GM18519 (cell line): Measurements from ENCODE around the gene CDH4.

Source experiments
- ATAC-seq: cut with Tn5 transposase; IDR thresholded peaks from one replicate; pipeline ENCODE4 v1.9.1; 2021; ENCODE audit warnings: mild to moderate bottlenecking, moderate library complexity; ENCODE audit not compliant: unreplicated experiment, low FRiP score

Gene CDH4

DNA sequence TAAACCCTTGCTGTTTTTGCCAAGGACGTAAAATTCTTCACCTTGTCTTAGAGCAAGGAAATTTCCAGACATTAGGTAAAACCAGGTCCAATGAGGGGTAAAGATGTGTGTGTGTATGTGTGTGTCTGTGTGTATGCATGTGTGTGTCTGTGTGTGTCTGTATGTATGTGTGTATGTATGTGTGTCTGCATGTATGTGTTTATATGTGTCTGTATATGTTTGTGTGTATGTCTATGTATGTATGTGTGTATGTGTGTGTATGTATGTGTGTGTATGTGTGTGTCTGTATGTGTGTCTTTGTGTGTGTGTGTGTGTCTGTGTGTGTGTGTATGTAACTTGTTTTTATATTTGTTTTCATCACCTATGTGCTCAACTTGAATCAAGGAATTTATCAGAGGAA is 439.9 kb downstream of the CDH4 start:
- ATAC-seq, result no peak

DNA sequence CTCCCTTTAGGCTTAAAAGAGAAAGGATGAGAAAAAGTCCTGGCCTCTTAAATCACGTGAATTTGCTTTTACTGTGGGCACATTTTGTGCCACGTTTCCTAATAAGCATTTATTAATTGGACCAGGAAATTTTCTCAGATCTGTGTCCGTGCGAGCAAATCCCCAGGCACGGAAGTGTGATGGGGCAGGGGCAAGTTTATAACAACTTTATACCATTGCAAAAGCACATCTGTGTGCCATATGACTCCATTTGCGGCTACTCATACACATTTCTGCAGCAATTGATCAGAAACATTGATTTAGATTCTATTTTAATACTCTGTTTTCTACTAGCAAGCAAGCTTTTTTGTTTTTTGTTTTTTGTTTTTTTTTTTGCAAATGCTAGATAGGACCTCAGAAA is 440.4 kb downstream of the CDH4 start:
- ATAC-seq, result no peak

DNA sequence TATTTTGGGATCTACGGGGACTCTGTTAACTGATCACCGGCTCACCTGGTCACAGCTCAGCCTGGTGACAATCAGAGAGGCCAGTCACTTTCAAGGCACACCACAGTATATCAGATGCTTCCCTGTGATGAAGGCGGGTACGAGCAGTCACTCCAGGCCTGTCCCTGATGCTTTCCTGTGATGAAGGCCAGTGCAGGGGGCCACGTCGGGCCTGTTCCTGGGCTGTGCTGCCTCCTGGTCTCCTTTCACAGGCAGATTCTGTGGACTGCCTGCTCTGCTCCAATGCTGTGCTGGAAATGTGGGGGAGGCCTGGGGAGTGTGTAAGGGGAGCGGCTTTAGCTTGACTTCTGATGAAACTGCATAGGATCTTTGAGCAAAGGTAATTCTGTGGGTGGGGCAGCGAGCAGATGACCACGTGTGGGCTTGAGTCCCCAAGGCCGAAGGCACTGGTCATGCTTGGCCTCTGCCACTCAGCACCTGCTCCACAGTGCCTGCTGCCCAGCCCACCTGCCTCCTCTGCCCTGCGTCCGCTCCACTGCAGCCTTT is 441.1 kb downstream of the CDH4 start:
- no peak for ATAC-seq

DNA sequence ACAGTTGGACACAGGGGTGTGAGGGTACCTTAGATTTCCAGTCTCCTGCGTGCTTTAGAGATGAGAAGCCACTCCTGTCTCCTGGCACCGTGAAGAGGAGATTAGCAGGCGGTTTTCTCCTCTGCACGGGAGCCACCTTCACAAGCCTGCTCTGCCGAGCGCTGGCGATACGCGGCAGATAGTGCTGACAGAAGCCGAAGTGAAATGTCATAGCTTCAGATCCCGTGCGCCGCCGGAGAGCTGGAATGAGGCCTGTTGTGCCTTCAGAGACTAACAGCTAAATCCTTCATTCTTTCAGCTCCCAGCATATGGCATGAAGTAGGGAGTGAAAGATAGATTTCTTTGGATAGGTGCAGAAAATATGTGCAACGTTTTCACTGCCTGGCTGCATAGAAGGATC is 442.6 kb downstream of the CDH4 start:
- no peak for ATAC-seq

DNA sequence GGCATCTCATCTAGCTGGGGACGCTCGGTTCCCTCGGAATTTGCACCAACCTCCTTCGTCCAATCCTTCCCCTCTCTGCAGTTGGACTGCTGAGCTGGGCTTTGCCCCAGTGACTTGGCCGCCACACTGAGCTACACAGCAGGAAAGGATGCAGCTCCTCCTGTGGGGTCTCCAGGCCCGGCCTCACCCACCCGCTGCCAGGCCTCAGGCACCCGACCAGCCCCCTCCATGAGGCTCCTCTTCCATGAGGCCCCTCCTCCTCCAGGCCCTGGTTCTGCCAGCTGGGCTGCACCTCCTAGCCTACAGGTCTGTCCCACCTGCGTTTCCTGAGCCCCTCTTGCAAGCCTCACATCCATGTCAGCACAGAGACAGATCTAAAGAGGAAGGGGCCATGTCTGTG is 443.7 kb downstream of the CDH4 start:
- ATAC-seq, result no peak

DNA sequence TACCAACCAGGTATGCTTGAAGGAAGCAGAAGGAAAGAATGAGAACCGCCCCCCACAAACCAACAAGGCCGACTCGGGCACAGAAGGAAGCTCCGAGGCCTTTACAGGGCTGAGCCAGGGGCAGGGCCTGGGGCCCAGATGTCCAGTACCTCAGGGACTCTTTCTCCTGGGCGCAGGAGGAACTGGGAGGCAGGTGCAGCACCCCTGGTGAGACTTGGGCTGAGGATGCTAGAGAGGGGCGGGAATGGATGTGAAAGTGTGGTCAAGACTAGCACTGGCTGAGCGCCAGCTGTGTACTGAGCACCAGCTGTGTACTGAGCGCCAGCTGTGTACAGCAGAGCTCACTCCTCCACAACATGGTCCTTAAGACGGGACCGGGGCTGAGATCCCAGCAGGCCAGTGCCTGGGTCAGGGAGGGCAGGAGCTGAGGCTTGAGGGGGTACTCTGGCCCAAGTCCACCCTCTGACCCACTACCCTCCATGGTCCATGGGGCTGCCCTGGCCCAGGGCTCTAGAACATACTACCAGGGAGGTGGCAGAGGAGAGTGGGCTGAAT is 444.2 kb downstream of the CDH4 start:
- no peak for ATAC-seq

DNA sequence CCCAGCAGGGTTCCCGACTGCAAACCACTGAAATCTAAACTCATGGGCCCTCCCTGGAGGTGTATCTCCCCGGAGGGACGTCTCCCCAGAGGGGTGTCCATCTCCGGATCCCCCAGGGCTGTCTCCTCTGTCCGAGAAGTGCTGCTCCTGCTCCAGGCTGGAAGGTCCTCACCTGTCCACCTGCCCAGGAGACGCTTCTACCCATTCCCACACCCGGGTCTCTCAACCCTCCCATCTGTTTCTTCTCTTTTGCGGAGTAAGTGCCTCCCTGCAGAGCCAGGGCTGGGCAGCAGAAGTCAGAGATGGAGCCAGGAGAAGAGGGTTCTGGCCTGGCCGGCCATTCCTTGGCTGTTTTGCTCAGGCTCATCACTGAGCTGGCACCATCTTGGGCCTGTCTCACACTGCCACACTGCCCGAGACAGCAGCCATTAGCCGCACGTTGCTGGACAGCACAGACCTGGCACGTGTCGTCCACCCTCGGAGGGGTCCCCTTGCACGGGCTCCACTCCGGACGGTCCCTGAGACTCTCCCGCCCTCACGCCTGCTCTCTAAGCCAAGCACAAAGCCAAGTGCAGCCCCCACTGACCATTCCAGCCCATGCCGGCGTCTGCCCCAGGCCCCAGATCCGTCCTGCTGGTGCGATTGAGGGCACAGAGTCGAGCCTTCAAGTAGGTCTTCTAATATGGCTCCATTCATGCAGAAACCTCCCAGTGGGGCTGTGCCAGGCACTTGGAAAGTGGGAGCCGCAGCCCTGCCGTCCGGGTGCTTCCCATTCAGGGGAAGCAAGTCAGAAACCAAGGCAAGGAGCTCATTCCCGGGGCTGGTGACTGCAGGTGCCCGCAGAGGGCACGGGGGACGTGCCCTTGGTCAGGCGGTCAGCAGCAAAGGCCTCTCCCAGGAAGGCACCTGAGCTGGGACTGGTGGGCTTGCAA is 445.9 kb downstream of the CDH4 start:
- ATAC-seq, result no peak

DNA sequence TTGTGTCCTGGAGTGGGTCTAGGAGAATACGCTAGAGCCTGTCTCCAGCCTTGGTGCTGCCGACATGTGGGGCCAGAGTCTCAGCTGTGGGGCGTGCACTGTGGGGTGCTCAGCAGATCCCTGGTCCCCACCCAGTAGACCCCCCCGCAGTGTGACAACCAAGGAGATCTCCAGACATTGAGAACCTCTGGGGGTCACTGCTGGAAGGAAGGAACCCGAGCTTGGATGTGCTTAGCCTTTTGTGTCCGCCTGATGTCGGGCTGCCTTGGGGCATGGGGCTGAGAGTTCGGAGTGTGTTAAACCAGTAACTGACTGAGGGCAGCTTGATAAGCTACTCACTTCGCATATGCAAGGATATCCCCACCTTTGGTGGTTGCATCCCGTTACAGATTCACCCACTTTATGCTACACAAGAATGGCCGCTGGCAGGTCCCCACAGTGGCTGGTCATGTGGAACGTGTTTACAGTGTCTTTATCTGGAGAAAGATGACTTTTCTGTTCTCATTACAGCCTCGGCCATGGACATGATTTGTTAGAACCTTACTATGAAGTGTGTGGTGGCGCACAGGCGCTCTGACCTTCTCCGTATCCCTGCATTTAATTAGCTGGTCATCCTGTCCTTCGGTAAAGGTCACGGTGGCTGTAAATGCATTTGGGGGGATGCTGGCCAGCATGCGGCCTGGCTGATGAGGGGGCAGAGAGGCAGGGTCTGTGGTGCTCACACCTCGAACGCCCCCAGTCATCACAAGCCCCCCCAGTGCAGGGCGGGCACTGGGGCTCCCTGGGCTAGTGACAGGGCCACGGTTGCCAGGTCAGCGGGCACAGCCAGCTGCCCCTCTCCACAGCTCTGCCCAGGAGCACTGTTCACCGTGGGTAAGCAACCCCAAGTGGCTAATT is 446.8 kb downstream of the CDH4 start:
- ATAC-seq, result no peak

DNA sequence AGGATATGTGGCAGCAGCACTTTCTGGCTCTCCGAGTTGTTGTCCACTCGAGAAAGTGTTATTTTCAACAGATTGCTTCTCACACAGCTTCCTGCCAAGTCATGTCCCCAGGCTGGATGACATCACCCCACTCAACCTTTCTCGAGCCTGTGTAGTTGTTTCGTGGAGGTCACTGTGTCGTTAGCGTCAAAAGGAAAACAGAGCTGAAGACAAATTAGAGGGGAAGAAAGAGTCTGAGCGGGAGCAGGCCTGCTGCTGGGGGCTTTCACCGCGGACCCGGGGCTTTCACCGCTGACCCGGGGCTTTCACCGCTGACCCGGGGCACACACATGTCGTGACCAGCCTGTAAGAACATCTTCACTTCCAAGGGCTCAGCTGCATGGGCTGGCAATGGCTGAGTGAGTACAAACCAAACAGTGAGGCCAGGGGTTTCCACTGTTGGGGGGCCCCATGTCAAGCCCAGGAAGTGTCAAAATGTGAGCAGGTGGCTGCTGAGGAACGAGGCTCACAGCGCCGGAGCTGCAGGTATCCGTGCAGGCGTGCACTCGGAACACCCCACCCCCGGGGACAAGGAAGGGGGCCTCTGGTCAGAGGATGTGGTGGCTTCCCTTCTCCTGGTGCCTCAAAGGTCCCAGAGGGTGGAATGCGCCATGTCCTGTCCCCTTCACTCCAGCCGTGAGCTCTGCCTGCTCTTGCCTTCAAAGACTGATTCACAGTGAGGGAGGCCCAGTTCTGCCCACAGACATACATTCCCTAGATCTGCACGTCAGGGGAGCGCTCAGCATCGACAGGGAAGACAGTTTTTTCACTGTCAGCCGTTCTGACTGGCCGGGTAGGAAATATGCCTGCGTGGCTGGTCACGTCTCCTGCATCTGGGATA is 447.7 kb downstream of the CDH4 start:
- no peak for ATAC-seq

DNA sequence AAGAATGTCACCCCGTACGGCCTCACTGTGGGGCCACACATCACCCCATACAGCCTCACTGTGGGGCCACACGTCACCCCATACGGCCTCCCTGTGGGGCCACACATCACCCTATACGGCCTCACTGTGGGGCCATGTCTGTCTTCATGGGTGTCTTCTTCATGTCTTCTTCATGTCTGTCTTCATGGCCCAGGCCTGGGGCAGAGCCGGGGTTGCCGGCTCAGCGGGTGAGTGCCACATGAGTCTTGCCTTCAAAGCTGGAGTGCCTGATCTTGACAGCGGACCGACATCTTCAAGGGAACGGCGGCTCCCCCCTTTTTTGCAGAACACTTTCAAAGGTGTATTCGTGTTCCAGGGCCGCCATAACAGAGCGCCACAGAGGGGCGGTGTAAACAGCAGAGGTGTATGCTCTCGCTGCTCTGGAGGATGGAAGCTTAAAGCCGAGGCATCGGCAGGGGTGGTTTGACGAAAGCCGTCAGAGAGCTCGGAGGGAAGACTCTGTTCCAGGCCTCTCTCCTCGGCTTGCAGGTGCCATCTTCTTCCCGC is 448.6 kb downstream of the CDH4 start:
- ATAC-seq, result no peak

DNA sequence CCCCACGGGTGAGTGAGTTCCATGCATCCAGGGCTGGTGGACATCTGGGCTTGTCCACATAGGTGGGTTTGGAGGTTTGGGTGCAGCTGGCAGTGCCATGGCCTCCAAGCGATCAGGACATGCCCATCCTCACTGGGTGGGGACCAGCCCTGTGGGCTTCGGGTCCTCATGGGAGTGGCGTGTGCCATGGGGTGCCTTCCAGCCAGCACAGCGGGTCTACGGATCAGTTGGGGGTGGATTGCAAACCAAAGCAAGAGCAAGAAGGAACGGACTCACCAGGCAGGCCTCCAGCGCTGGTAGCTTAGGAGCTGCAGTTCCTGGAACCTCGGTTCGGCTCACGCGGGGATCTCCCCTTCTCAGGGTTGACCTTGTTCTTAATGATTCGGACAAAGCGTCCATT is 449.3 kb downstream of the CDH4 start:
- ATAC-seq, result no peak

DNA sequence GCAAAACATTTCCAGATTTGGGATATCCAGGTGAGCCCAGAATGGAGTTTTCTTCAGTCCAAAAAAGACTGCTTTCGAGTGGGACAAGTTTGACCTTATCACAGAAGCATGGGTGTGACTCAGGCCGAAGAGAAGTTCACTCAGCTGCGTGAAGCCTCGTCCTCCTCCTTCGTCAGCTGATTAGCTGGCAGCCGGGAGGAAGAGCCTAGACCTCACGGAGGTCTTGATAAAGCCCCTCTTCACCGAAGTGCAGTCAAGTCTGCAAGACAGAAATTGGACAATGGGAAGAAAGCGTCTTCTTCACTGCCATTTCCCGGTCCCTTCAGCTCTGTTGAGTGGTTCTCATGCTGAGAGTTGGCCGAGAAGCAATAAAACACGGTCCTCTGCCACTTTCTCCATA is 449.7 kb downstream of the CDH4 start:
- ATAC-seq, result no peak

DNA sequence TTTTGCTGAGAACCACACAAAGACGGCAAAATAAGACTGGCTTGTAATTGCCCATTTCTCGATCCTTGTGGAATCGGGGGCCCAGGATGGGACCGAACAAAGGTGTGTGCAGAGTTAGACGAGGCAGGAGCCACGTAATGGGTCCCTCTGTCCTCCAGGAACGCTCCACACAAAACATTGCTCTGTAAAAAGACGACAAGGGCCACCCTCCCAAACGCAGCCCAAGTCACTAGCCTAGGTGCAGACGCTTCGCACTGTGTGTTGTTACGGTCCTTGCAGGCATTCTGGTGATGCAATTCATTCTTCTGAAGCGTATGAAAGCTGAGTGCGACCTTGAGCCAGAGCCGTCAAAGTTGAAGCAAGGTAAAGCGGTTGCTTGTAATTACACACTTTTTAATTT is 450.2 kb downstream of the CDH4 start:
- no peak for ATAC-seq

DNA sequence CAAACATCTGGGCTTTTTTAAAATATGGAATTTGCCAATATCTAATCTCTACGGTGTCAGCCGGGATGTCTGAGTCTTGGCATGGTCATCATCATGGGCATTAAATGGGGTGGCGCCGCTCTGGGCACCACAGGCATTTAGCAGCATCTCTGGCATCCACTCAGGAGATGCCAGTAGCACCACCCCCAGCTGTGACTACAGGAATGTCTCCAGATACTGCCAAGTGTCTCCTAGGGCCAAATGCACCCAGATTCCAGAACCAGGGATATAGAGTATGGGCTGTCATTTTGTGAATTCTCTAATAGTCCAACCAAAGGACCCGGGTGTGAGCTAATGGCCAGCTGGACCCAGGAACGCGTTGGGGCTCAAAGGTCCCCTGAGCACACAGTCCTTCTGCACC is 452.6 kb downstream of the CDH4 start:
- no peak for ATAC-seq

DNA sequence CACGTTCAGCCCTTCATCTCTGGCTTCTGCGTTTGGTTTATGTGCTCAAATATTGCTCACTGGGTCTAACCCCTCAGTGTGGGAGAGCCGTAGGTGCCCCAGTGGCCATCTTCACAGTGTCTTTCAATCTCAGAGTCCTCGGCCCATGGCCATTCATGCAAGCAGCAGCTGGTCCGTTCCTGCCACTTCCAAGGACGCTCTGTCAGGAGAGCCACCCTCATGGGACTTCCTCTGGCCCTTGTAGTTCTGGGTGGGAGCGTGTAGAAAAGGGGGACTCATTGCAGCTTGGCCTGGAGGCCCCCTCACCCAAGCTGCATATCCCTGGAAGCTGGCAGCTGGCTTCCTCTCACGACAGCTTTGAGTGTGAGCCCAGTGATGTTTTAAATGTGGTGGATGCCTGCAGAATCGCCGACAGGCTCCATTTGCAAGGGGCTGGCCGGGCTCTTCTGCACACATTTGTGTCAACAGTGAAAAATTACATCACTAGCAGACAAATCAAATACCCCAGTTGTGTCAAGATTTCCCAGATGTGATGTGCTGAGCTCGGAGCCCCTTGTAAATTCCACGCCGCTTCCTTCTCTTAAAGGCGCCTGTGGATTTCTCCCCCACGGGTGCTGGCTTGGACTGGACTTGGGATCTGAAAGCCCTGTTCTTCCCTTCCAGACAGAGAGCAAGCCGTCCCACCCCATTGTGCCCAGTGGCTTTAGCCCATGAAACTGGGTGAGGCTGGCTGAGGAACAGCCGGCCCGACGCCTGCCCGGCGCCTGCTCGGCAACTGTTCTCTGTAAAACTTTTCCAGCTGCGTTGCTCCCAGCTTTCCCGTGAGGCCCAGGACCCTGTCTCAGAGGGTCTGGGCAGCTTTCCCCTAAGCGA is 453.6 kb downstream of the CDH4 start:
- ATAC-seq, result no peak

DNA sequence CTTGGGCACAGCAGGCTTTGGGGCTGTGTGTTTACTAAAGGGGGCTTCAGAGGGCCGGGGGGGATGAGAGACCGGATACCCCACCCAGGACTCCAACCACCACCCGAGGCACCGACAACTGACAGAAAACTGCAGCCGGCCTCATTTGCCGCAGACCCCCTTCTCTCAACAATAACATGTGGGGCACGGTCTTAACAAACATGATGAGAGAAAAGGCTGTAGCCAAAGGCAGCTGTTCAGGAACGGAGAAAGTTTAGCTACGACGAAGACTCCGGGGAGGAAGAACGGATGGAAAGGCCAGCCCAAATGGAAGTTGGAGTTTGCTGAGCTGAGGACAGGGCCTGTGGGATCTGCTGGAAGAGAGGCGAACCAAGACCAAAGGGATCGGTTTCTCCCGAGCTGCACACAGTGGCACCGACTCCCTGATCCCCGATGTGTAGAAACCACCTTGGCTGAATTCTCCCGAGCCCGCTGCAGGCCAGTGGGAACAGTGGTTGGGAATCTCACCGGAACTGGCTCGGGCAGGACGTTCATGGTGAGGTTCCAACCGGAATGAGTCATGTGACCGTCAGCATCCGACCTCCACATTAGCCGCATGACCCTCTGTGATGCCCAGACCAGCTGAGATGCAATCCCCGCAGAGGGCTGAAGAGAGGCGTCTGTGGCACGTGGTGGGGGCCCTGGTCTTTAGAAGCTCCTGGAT is 454.3 kb downstream of the CDH4 start:
- ATAC-seq, result no peak

DNA sequence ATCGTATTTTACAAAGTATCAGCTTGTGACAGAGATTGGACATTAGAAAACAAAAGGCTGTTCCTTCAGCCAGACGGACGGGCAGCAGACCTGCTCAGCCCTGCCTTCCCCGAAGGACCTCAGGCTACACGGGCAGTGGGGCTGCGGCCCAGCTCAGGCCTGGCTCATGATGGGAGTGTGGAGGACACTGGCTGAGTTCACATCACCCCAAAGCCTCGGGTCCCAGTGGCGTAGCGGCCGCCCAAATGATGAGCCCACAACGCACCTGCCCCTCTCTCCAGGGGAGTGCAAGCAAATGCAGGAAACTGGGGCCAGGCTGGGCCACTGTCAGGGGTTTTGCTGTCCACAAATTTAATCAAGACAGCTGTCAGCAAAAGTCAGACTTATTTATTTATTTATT is 456.8 kb downstream of the CDH4 start:
- no peak for ATAC-seq

DNA sequence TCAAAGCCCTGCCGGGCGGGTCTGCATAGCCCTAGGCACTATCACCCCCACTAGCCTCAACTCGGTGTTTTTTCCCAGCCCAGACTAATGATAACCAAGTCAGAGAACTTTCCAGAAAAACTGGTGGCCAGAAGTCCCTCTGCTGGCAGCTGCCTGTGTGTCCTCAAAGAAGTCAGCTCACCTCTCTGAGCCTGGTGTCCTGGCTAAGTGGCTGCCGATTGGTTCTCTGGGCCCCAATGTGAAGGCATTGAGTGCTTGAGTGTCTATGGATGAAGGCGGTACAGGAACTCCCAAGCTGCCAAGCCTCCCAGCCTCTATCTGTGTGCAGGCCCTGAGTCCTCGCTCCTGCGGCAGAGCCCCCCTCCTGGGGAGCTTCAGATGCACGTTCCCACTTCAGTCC is 458.0 kb downstream of the CDH4 start:
- ATAC-seq, result no peak
